HepG2 (cell line): ENCODE data around the gene MYO1G. TPM values are rescaled to one million over a fixed set of nuclear protein-coding genes. Genes with fewer than 3 reads are reported as not detected.

Experiments
- CBFB ChIP-seq: sonication (generic); formaldehyde crosslinking; IDR thresholded peaks from 2 replicates; pipeline ENCODE4 v1.4.0; 2020; ENCODE audit warnings: missing genetic modification reagents
- EEA1 ChIP-seq: sonication (generic); formaldehyde crosslinking; IDR thresholded peaks from 2 replicates; pipeline ENCODE4 v1.5.1; 2020; ENCODE audit warnings: mild to moderate bottlenecking, missing genetic modification reagents, borderline replicate concordance
- HDAC1 ChIP-seq: sonication (generic); formaldehyde crosslinking; IDR thresholded peaks from 2 replicates; pipeline ENCODE4 v1.5.1; 2020; ENCODE audit warnings: mild to moderate bottlenecking, missing genetic modification reagents
- HOXA7 ChIP-seq: sonication (generic); formaldehyde crosslinking; IDR thresholded peaks from 2 replicates; pipeline ENCODE4 v1.8.1; 2022; ENCODE audit warnings: mild to moderate bottlenecking, missing genetic modification reagents, moderate library complexity
- IRX3 ChIP-seq: sonication (generic); formaldehyde crosslinking; IDR thresholded peaks from 2 replicates; pipeline ENCODE4 v1.8.1; 2023; ENCODE audit warnings: mild to moderate bottlenecking, low read depth, missing genetic modification reagents, borderline replicate concordance
- MED13 ChIP-seq: sonication (generic); formaldehyde crosslinking; IDR thresholded peaks from 2 replicates; pipeline ENCODE4 v1.5.0; 2020; ENCODE audit warnings: missing genetic modification reagents
- MED8 ChIP-seq: sonication (generic); formaldehyde crosslinking; IDR thresholded peaks from 2 replicates; pipeline ENCODE4 v1.8.1; 2023; ENCODE audit warnings: mild to moderate bottlenecking, missing genetic modification reagents; ENCODE audit not compliant: insufficient replicate concordance
- MTA3 ChIP-seq: sonication (generic); formaldehyde crosslinking; IDR thresholded peaks from 2 replicates; pipeline ENCODE4 v1.4.0; 2020; ENCODE audit warnings: missing genetic modification reagents
- MZF1 ChIP-seq: sonication (generic); formaldehyde crosslinking; IDR thresholded peaks from 2 replicates; pipeline ENCODE4 v1.8.1; 2023; ENCODE audit warnings: mild to moderate bottlenecking, missing genetic modification reagents, borderline replicate concordance
- NBN ChIP-seq: fragments of 450-650 bp; conservative IDR thresholded peaks from 2 replicates; pipeline ENCODE4 v1.6.1; 2017
- NFYB ChIP-seq: sonication (generic); formaldehyde crosslinking; IDR thresholded peaks from 2 replicates; pipeline ENCODE4 v1.4.0; 2020; ENCODE audit warnings: missing genetic modification reagents
- NFYC ChIP-seq: IDR thresholded peaks from 2 replicates; pipeline ENCODE4 v1.6.1; 2016; ENCODE audit warnings: missing genetic modification reagents, missing compliant biosample characterization
- SALL1 ChIP-seq: sonication (generic); formaldehyde crosslinking; IDR thresholded peaks from 2 replicates; pipeline ENCODE4 v1.8.0; 2022; ENCODE audit warnings: mild to moderate bottlenecking, missing genetic modification reagents
- THRA ChIP-seq: sonication (generic); formaldehyde crosslinking; IDR thresholded peaks from 2 replicates; pipeline ENCODE4 v1.4.0; 2020; ENCODE audit warnings: missing genetic modification reagents, borderline replicate concordance
- TOPORS ChIP-seq: sonication (generic); formaldehyde crosslinking; IDR thresholded peaks from 2 replicates; pipeline ENCODE4 v1.8.0; 2023; ENCODE audit warnings: mild to moderate bottlenecking, missing genetic modification reagents
- U2AF1 ChIP-seq: fragments of 200-400 bp; formaldehyde crosslinking; optimal IDR thresholded peaks from 2 replicates; pipeline ENCODE3; 2017; ENCODE audit warnings: mild to moderate bottlenecking, low read depth, low read length
- ZBTB3 ChIP-seq: sonication (generic); formaldehyde crosslinking; IDR thresholded peaks from 2 replicates; pipeline ENCODE4 v1.4.0; 2020; ENCODE audit warnings: low read depth, mild to moderate bottlenecking, moderate library complexity, missing genetic modification reagents, borderline replicate concordance
- ZNF101 ChIP-seq: sonication (generic); formaldehyde crosslinking; IDR thresholded peaks from 2 replicates; pipeline ENCODE4 v1.4.0; 2020; ENCODE audit warnings: mild to moderate bottlenecking, low read depth, missing genetic modification reagents, borderline replicate concordance
- ZUFSP ChIP-seq: sonication (generic); formaldehyde crosslinking; IDR thresholded peaks from 2 replicates; pipeline ENCODE4 v1.9.0; 2021; ENCODE audit warnings: missing genetic modification reagents, mild to moderate bottlenecking, borderline replicate concordance
- polyA plus RNA-seq, 8 experiments: library from polyadenylated mRNA; depleted of rRNA in 3 of 8; stranded (reverse) in 7 of 8; unstranded in 1 of 8; fragments of >200 nt; fragmentation: Illumina TruSeq in 4 of 8; extraction: Trizol in 4 of 8; gene quantifications; 2 replicates each; pipeline versions ENCODE4 v1.2.1 to v1.2.3, GENCODE V29; 2011 to 2016; ENCODE audit warnings: low read depth in 4 of 8, missing spikeins in 1 of 8, mixed read lengths in 1 of 8; ENCODE audit not compliant: insufficient read depth in 1 of 8
- total RNA-seq, 5 experiments: library from RNA; depleted of rRNA; stranded (reverse); fragments of >200 nt; fragmentation: Illumina TruSeq; extraction: Trizol; gene quantifications; 2 replicates each; pipeline ENCODE4 v1.2.3, GENCODE V29; 2016; ENCODE audit warnings: low read depth in 1 of 5
- TF ChIP-seq, protein P1 (sequence below): sonication (generic); formaldehyde crosslinking; IDR thresholded peaks from 2 replicates; pipeline ENCODE4 v1.8.0; 2022; ENCODE audit warnings: mild to moderate bottlenecking, missing genetic modification reagents, borderline replicate concordance
- TF ChIP-seq, protein P2 (sequence below): sonication (generic); formaldehyde crosslinking; IDR thresholded peaks from 2 replicates; pipeline ENCODE4 v1.5.0; 2020; ENCODE audit warnings: mild to moderate bottlenecking, missing genetic modification reagents, borderline replicate concordance

Gene MYO1G
- total and polyA plus RNA-seq, 2 of the 13 experiments (the other 11 are each of a cell fraction or from before 2014, with no cell fraction given): 0.29 to 1.1 TPM

GRCh38 chr7:44999245-45000092, 20.7 kb upstream of the MYO1G start (continued):
- TF ChIP-seq THRA (CRISPR knock-in tag) (no peak), ZBTB3 (CRISPR knock-in tag) (no peak), HDAC1 (peak; percentile 60; the same call in 1 of the 2 replicates), HOXA7 (CRISPR knock-in tag) (no peak), TOPORS (CRISPR knock-in tag) (no peak), MED8 (CRISPR knock-in tag) (peak; percentile 36), EEA1 (CRISPR knock-in tag) (no peak), ZNF101 (no peak), MTA3 (CRISPR knock-in tag) (no peak), U2AF1 (no peak), MZF1 (CRISPR knock-in tag) (no peak), MED13 (CRISPR knock-in tag) (no peak), NFYB (peak; percentile 39; the same call in 1 of the 2 replicates), CBFB (CRISPR knock-in tag) (no peak), ZUFSP (no peak), IRX3 (CRISPR knock-in tag) (no peak), SALL1 (CRISPR knock-in tag) (peak; percentile 52; the same call in 1 of the 2 replicates), NFYC (CRISPR knock-in tag) (peak; percentile 35; the same call in 1 of the 2 replicates), NBN (no peak)
- TF ChIP-seq, protein P1, sequence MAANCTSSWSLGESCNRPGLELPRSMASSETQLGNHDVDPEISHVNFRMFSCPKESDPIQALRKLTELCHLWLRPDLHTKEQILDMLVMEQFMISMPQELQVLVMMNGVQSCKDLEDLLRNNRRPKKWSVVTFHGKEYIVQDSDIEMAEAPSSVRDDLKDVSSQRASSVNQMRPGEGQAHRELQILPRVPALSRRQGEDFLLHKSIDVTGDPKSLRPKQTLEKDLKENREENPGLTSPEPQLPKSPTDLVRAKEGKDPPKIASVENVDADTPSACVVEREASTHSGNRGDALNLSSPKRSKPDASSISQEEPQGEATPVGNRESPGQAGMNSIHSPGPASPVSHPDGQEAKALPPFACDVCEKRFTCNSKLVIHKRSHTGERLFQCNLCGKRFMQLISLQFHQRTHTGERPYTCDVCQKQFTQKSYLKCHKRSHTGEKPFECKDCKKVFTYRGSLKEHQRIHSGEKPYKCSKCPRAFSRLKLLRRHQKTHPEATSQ (CRISPR knock-in tag): no peak
- TF ChIP-seq, protein P2, sequence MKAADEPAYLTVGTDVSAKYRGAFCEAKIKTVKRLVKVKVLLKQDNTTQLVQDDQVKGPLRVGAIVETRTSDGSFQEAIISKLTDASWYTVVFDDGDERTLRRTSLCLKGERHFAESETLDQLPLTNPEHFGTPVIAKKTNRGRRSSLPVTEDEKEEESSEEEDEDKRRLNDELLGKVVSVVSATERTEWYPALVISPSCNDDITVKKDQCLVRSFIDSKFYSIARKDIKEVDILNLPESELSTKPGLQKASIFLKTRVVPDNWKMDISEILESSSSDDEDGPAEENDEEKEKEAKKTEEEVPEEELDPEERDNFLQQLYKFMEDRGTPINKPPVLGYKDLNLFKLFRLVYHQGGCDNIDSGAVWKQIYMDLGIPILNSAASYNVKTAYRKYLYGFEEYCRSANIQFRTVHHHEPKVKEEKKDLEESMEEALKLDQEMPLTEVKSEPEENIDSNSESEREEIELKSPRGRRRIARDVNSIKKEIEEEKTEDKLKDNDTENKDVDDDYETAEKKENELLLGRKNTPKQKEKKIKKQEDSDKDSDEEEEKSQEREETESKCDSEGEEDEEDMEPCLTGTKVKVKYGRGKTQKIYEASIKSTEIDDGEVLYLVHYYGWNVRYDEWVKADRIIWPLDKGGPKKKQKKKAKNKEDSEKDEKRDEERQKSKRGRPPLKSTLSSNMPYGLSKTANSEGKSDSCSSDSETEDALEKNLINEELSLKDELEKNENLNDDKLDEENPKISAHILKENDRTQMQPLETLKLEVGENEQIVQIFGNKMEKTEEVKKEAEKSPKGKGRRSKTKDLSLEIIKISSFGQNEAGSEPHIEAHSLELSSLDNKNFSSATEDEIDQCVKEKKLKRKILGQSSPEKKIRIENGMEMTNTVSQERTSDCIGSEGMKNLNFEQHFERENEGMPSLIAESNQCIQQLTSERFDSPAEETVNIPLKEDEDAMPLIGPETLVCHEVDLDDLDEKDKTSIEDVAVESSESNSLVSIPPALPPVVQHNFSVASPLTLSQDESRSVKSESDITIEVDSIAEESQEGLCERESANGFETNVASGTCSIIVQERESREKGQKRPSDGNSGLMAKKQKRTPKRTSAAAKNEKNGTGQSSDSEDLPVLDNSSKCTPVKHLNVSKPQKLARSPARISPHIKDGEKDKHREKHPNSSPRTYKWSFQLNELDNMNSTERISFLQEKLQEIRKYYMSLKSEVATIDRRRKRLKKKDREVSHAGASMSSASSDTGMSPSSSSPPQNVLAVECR (CRISPR knock-in tag): no peak; the same call in 1 of the 2 replicates
